IMR-90 (cell line): ENCODE measurements around the gene PPP1R9B. TPM values are rescaled to one million over a fixed set of nuclear protein-coding genes. Genes with fewer than 3 reads are reported as not detected.

Experiments used
- ATAC-seq: fragments of 200-7000 bp; cut with Tn5 transposase; 2 replicates; pipeline ENCODE4 v1.9.1; 2020; ENCODE audit warnings: low read depth, mild to moderate bottlenecking, moderate library complexity
- BruUV-seq: library from RNA; stranded (reverse); fragments of 400-500 nt; replicated peaks from 2 replicates; lab custom pipeline; 2021; lab: Mats Ljungman, UMichigan
- CTCF ChIA-PET: fragments of 300-600 bp; formaldehyde crosslinking; extraction: SDS; loops from one replicate; lab custom pipeline; 2021; ENCODE audit warnings: antibody characterized with exemption; lab: Yijun Ruan, JAX
- POLR2A ChIA-PET: fragments of 300-600 bp; sonication (Branson Sonifier 250); formaldehyde crosslinking; loops from one replicate; lab custom pipeline; 2022; ENCODE audit warnings: antibody characterized with exemption; ENCODE audit not compliant: unreplicated experiment; lab: Charles Lee
- DNase-seq: peaks from one replicate; pipeline ENCODE4 v3.0.0; 2013
- H2AFZ ChIP-seq: replicated peaks from 2 replicates; pipeline ENCODE3; 2013; ENCODE audit warnings: low read length, mild to moderate bottlenecking; ENCODE audit not compliant: poor library complexity
- H2AK5ac ChIP-seq: 2 replicates; pipeline ENCODE4 v1.6.1; 2013; ENCODE audit warnings: low read depth, low read length, inconsistent platforms
- H2AK9ac ChIP-seq: replicated peaks from 2 replicates; pipeline ENCODE3; 2013; ENCODE audit warnings: mild to moderate bottlenecking, low read depth, low read length, moderate library complexity; ENCODE audit not compliant: poor library complexity
- H2BK120ac ChIP-seq: 2 replicates; pipeline ENCODE4 v1.6.1; 2013; ENCODE audit warnings: low read depth, low read length, inconsistent platforms
- H2BK15ac ChIP-seq: 3 replicates; pipeline ENCODE4 v1.6.1; 2013; ENCODE audit warnings: low read depth, low read length, inconsistent platforms
- H2BK20ac ChIP-seq: 2 replicates; pipeline ENCODE4 v1.6.1; 2013; ENCODE audit warnings: low read depth, mild to moderate bottlenecking, inconsistent platforms, low read length, moderate library complexity
- H2BK5ac ChIP-seq: 2 replicates; pipeline ENCODE4 v1.6.1; 2013; ENCODE audit warnings: mild to moderate bottlenecking, low read depth, low read length, inconsistent platforms; ENCODE audit not compliant: poor library complexity, severe bottlenecking
- H3K14ac ChIP-seq: replicated peaks from 2 replicates; pipeline ENCODE4 v1.6.1; 2013; ENCODE audit warnings: low read depth, low read length, inconsistent platforms
- H3K18ac ChIP-seq: 2 replicates; pipeline ENCODE4 v1.6.1; 2013; ENCODE audit warnings: low read depth, low read length, control low read depth
- H3K23ac ChIP-seq: 2 replicates; pipeline ENCODE4 v1.6.1; 2013; ENCODE audit warnings: low read depth, low read length, inconsistent platforms
- H3K27ac ChIP-seq: 2 replicates; pipeline ENCODE4 v1.5.1; 2013; ENCODE audit warnings: mild to moderate bottlenecking, control low read depth, low read length; ENCODE audit not compliant: insufficient read depth
- H3K27me3 ChIP-seq: 2 replicates; pipeline ENCODE4 v1.6.1; 2013; ENCODE audit warnings: low read length; ENCODE audit not compliant: control insufficient read depth, insufficient read depth
- H3K36me3 ChIP-seq: 2 replicates; pipeline ENCODE4 v1.6.1; 2013; ENCODE audit warnings: low read length, mixed read lengths; ENCODE audit not compliant: control insufficient read depth, insufficient read depth
- H3K4ac ChIP-seq: 2 replicates; pipeline ENCODE4 v1.6.1; 2013; ENCODE audit warnings: low read depth, low read length, inconsistent platforms
- H3K4me1 ChIP-seq: 2 replicates; pipeline ENCODE4 v1.6.1; 2013; ENCODE audit warnings: low read length, mixed read lengths; ENCODE audit not compliant: control insufficient read depth, insufficient read depth
- H3K4me2 ChIP-seq: 2 replicates; pipeline ENCODE4 v1.6.1; 2013; ENCODE audit warnings: low read depth, mild to moderate bottlenecking, control low read depth, low read length, moderate library complexity
- H3K4me3 ChIP-seq: 2 replicates; pipeline ENCODE4 v1.5.1; 2013; ENCODE audit warnings: low read depth, mild to moderate bottlenecking, control low read depth, low read length, moderate library complexity; ENCODE audit not compliant: insufficient read depth
- H3K56ac ChIP-seq: 2 replicates; pipeline ENCODE4 v1.6.1; 2013; ENCODE audit warnings: low read length, inconsistent platforms; ENCODE audit not compliant: insufficient read depth; ENCODE audit errors: extremely low read depth
- H3K79me1 ChIP-seq, 2 experiments: 2 replicates each; pipeline ENCODE4 v1.6.1; 2013; ENCODE audit warnings: low read length in 2 of 2, inconsistent platforms in 1 of 2, low read depth in 1 of 2
- H3K9ac ChIP-seq: 2 replicates; pipeline ENCODE4 v1.6.1; 2013; ENCODE audit warnings: low read depth, low read length, control low read depth
- H3K9me1 ChIP-seq: 2 replicates; pipeline ENCODE4 v1.6.1; 2013; ENCODE audit warnings: low read length, inconsistent platforms; ENCODE audit not compliant: insufficient read depth
- H3K9me3 ChIP-seq: 2 replicates; pipeline ENCODE4 v1.6.1; 2013; ENCODE audit warnings: low read length; ENCODE audit not compliant: control insufficient read depth, insufficient read depth
- H4K20me1 ChIP-seq: 2 replicates; pipeline ENCODE4 v1.6.1; 2013; ENCODE audit warnings: low read length, inconsistent platforms; ENCODE audit not compliant: insufficient read depth
- H4K5ac ChIP-seq: 2 replicates; pipeline ENCODE4 v1.6.1; 2013; ENCODE audit warnings: mild to moderate bottlenecking, low read depth, low read length, control low read depth
- H4K8ac ChIP-seq, 2 experiments: 2 replicates each; pipeline ENCODE4 v1.6.1; 2013; ENCODE audit warnings: low read depth in 2 of 2, low read length in 2 of 2, control low read depth in 1 of 2, inconsistent platforms in 1 of 2
- H4K91ac ChIP-seq: 2 replicates; pipeline ENCODE4 v1.6.1; 2013; ENCODE audit warnings: low read depth, low read length, inconsistent platforms; ENCODE audit not compliant: insufficient read depth
- BHLHE40 ChIP-seq: fragments of 150-350 bp; IDR thresholded peaks from 2 replicates; pipeline ENCODE4 v1.6.1; 2016; ENCODE audit warnings: mild to moderate bottlenecking, low read depth, low read length
- CEBPB ChIP-seq: IDR thresholded peaks from 2 replicates; pipeline ENCODE4 v1.6.1; 2012; ENCODE audit warnings: low read depth, low read length, improper control_type of control experiment
- CHD1 ChIP-seq: IDR thresholded peaks from 2 replicates; pipeline ENCODE4 v1.6.1; 2012; ENCODE audit warnings: low read depth, low read length, improper control_type of control experiment
- FOS ChIP-seq: fragments of 150-350 bp; IDR thresholded peaks from 2 replicates; pipeline ENCODE4 v1.6.1; 2016; ENCODE audit warnings: low read depth, low read length
- MAFK ChIP-seq: IDR thresholded peaks from 2 replicates; pipeline ENCODE4 v1.6.1; 2012; ENCODE audit warnings: low read depth, low read length, improper control_type of control experiment
- MAZ ChIP-seq: IDR thresholded peaks from 2 replicates; pipeline ENCODE4 v1.6.1; 2012; ENCODE audit warnings: low read depth, mild to moderate bottlenecking, low read length, improper control_type of control experiment, moderate library complexity, borderline replicate concordance
- MXI1 ChIP-seq: IDR thresholded peaks from 2 replicates; pipeline ENCODE4 v1.6.1; 2012; ENCODE audit warnings: low read depth, mild to moderate bottlenecking, low read length, moderate library complexity, borderline replicate concordance
- NFE2L2 ChIP-seq: fragments of 150-350 bp; IDR thresholded peaks from 2 replicates; pipeline ENCODE4 v1.6.1; 2016; ENCODE audit warnings: low read depth, mild to moderate bottlenecking, low read length
- POLR2A ChIP-seq: IDR thresholded peaks from 2 replicates; pipeline ENCODE4 v1.6.1; 2012; ENCODE audit warnings: mild to moderate bottlenecking, low read depth, low read length
- RAD21 ChIP-seq: IDR thresholded peaks from 2 replicates; pipeline ENCODE4 v1.6.1; 2012; ENCODE audit warnings: low read length, improper control_type of control experiment
- RCOR1 ChIP-seq: IDR thresholded peaks from 2 replicates; pipeline ENCODE4 v1.6.1; 2012; ENCODE audit warnings: mild to moderate bottlenecking, low read length, improper control_type of control experiment; ENCODE audit not compliant: insufficient replicate concordance
- RFX5 ChIP-seq: IDR thresholded peaks from 2 replicates; pipeline ENCODE4 v1.8.0; 2012; ENCODE audit warnings: low read depth, mild to moderate bottlenecking, low read length, moderate library complexity
- SMC3 ChIP-seq: fragments of 150-350 bp; IDR thresholded peaks from 2 replicates; pipeline ENCODE4 v1.6.1; 2016; ENCODE audit warnings: low read depth, mild to moderate bottlenecking, antibody characterized with exemption, low read length, moderate library complexity
- WGBS, 2 experiments: methylation state at CpG; one replicate each; pipeline versions ENCODE4 v1.1.5 to v1.1.7; 2013; ENCODE audit warnings: missing lambda C conversion rate in 2 of 2; ENCODE audit not compliant: insufficient read length in 1 of 2; ENCODE audit errors: extremely low coverage in 2 of 2; 5-methylcytosine and 5-hydroxymethylcytosine counted together
- dilution Hi-C: fragments of 300-500 bp; cut with HindIII; formaldehyde crosslinking; loops from one replicate; pipeline ENCODE4 v1.14.3; 2018; ENCODE audit warnings: low sequenced_read_pairs; ENCODE audit not compliant: unreplicated experiment
- in situ Hi-C: fragments of 300-500 bp; cut with MboI; formaldehyde crosslinking; loops from 3 replicates; pipeline ENCODE4 v1.14.3; 2019; ENCODE audit warnings: low sequenced_read_pairs, inconsistent platforms, mixed read lengths
- intact Hi-C: fragments of 100-400 bp; cut with micrococcal nuclease; formaldehyde crosslinking; loops from 2 replicates; pipeline ENCODE4 v1.10.0; 2022
- polyA plus RNA-seq, 3 experiments: library from polyadenylated mRNA; depleted of rRNA; stranded (reverse); fragments of >200 nt; gene quantifications; 2 replicates each; pipeline ENCODE4 v1.2.3, GENCODE V29; 2012; ENCODE audit warnings: low replicate concordance in 1 of 3
- total RNA-seq: library from RNA; depleted of rRNA; stranded (reverse); fragments of >200 nt; gene quantifications from 2 replicates; pipeline ENCODE4 v1.2.3, GENCODE V29; 2012
- TF ChIP-seq, protein P1 (sequence below): conservative IDR thresholded peaks from 2 replicates; pipeline ENCODE4 v1.5.1; 2012; ENCODE audit warnings: mild to moderate bottlenecking, low read depth, low read length, improper control_type of control experiment
- TF ChIP-seq, protein P2 (sequence below): fragments of 150-350 bp; IDR thresholded peaks from 2 replicates; pipeline ENCODE4 v1.6.1; 2017; ENCODE audit warnings: mild to moderate bottlenecking, antibody characterized with exemption, low read length, low read depth
- TF ChIP-seq, protein P3 (sequence below): fragments of 150-350 bp; IDR thresholded peaks from 2 replicates; pipeline ENCODE4 v1.6.1; 2016; ENCODE audit warnings: low read depth, mild to moderate bottlenecking, low read length, moderate library complexity, borderline replicate concordance

Gene PPP1R9B
- total and polyA plus RNA-seq, 2 of the 4 experiments (the other 2 are of a cell fraction), result 23.0 to 28.0 TPM

DNA sequence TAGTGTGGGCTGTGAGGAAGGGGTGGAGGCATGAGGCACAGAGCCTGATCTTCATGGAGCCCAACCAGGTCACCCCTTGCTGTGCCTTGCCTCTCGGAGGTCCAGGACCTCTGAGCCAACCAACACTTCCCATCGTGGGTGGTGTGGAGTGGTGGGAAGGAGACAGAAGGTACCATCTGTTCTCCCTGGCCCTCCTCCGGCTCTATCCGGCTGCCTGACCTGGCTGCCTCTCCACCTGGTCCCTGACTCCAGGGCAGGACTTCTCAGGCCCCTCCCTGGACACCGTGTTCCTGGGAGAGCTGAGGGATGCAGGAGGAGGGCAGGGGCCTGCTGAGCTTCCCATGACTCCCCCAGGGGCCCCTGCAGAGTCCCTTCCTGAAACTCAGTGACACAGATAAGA, 51.5 kb downstream of the PPP1R9B start:
- Histone ChIP-seq H2AK9ac (no peak overlapping the region), H4K5ac (no peak overlapping the region), H2BK120ac (no peak overlapping the region), H3K4ac (no peak overlapping the region), H2BK5ac (no peak overlapping the region), H3K56ac (no peak overlapping the region), H3K9me3 (no peaks in the 10 kb centered on the region), H3K79me1 (peaks cover 6 to 16% of the 10 kb centered on the region in 2 experiments; a peak in 3 of 4 replicates), H3K9ac (no peak overlapping the region), H3K4me2 (no peak overlapping the region), H2AK5ac (no peak overlapping the region; the same call in 1 of the 2 replicates), H2BK20ac (no peak overlapping the region), H3K14ac (no peak overlapping the region), H2BK15ac (no peak overlapping the region), H4K20me1 (peaks cover 7% of the 10 kb centered on the region), H3K27ac (no peak overlapping the region), H3K23ac (no peak overlapping the region), H4K8ac (no peak overlapping the region), H3K4me3 (no peak overlapping the region), H3K9me1 (0 out of 2 replicates have a peak, but pooled peaks cover 6% of the 10 kb centered on the region), H3K18ac (no peak overlapping the region), H3K4me1 (peaks cover 23% of the 10 kb centered on the region), H4K91ac (no peak overlapping the region), H3K36me3 (peaks cover 13% of the 10 kb centered on the region), H3K27me3 (no peaks in the 10 kb centered on the region), H2AFZ (no peak overlapping the region)
- dilution Hi-C loops (no loop called here), intact Hi-C loops (no loop called here), in situ Hi-C loops (no loop called here)
- no peak for DNase-seq
- CTCF ChIA-PET, result no interaction called here
- no peak for TF ChIP-seq FOS
- no peak for TF ChIP-seq POLR2A
- TF ChIP-seq MAFK, result no peak
- no peak for TF ChIP-seq RFX5
- no peak for TF ChIP-seq SMC3
- TF ChIP-seq NFE2L2, result no peak
- TF ChIP-seq CHD1, result no peak
- TF ChIP-seq RCOR1, result no peak
- no peak for TF ChIP-seq RAD21
- TF ChIP-seq, protein P1, sequence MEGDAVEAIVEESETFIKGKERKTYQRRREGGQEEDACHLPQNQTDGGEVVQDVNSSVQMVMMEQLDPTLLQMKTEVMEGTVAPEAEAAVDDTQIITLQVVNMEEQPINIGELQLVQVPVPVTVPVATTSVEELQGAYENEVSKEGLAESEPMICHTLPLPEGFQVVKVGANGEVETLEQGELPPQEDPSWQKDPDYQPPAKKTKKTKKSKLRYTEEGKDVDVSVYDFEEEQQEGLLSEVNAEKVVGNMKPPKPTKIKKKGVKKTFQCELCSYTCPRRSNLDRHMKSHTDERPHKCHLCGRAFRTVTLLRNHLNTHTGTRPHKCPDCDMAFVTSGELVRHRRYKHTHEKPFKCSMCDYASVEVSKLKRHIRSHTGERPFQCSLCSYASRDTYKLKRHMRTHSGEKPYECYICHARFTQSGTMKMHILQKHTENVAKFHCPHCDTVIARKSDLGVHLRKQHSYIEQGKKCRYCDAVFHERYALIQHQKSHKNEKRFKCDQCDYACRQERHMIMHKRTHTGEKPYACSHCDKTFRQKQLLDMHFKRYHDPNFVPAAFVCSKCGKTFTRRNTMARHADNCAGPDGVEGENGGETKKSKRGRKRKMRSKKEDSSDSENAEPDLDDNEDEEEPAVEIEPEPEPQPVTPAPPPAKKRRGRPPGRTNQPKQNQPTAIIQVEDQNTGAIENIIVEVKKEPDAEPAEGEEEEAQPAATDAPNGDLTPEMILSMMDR, result no peak
- no peak for TF ChIP-seq MXI1
- TF ChIP-seq CEBPB, result no peak
- no peak for TF ChIP-seq BHLHE40
- TF ChIP-seq, protein P2, sequence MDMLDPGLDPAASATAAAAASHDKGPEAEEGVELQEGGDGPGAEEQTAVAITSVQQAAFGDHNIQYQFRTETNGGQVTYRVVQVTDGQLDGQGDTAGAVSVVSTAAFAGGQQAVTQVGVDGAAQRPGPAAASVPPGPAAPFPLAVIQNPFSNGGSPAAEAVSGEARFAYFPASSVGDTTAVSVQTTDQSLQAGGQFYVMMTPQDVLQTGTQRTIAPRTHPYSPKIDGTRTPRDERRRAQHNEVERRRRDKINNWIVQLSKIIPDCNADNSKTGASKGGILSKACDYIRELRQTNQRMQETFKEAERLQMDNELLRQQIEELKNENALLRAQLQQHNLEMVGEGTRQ, result no peak
- TF ChIP-seq, protein P3, sequence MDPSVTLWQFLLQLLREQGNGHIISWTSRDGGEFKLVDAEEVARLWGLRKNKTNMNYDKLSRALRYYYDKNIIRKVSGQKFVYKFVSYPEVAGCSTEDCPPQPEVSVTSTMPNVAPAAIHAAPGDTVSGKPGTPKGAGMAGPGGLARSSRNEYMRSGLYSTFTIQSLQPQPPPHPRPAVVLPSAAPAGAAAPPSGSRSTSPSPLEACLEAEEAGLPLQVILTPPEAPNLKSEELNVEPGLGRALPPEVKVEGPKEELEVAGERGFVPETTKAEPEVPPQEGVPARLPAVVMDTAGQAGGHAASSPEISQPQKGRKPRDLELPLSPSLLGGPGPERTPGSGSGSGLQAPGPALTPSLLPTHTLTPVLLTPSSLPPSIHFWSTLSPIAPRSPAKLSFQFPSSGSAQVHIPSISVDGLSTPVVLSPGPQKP, result no peak
- no peak for TF ChIP-seq MAZ
- no CpG with 5 or more reads among the region's 5 CpGs for WGBS, 2 experiments
- no TSS peak for BruUV-seq
- POLR2A ChIA-PET, result no interaction called here
- no peak for ATAC-seq
